Activated CD8-positive, alpha-beta memory T cell treated with anti-CD3 and anti-CD28 coated beads, Interleukin-2, amount 50 U/mL, for 24 hours (primary cell): ENCODE measurements around the gene TIAM1.

Experiments
- DNase-seq: peaks from one replicate; pipeline ENCODE4 v3.0.0-alpha.2; 2020; ENCODE audit errors: extremely low read depth

TIAM1 gene

DNA sequence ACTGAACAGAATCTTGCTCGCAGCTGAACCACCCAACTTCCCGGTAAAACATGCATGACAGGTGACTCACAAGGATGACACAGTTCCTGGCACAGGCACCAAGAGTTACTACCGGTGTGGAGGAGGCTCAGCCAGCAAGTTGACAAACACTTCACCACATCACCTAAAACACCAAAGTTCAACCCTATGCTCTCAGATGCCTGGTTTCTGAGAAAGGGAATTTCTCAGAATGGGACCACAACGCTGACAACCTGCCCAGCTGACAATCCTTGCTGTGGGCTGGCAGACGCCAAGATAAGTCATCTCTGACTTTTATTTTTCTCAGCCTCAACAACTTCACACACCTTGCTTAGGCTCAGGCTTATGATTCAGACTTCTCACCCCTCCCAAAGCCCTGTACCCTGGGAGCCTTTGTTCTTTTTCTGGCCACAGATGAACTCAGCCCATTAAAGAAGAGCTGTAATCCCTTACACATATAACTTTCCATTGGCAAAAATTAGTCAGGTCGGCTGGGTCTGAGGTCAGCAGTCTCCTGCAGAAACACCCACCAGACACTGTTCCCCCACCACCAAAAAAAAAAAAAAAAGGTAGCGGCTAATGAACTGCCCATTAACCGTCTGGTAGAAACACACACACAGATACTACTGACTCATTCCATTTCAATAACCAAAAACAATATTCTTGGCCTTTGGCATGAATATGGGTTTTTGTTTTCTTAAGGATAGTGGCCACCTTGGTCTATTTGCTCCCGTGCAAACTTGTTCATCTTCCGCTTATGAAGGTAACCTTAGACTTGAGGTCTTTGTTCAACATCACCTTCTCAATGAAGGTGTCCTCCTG lies 10.8 kb upstream of the TIAM1 start:
- peak; percentile 51 for DNase-seq

DNA sequence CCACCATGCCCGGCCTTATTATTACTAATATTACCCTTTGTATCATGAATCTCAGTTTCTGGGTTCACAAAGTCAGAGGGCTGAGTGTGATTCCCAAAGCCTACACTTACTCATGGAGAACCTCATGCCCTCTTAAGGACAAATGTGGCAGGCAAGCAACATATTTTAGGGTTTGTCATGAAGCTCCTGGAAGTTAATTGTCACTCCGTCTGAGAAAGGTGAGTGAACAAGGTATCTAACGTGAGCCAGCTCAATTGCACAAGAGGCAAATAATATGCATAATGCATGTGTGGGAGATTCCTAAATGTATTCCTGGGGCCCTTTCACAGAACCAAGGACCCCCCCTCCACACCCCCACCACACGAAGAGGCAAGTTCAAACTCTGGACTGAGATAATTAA lies 10.1 kb upstream of the TIAM1 start:
- DNase-seq: no peak

DNA sequence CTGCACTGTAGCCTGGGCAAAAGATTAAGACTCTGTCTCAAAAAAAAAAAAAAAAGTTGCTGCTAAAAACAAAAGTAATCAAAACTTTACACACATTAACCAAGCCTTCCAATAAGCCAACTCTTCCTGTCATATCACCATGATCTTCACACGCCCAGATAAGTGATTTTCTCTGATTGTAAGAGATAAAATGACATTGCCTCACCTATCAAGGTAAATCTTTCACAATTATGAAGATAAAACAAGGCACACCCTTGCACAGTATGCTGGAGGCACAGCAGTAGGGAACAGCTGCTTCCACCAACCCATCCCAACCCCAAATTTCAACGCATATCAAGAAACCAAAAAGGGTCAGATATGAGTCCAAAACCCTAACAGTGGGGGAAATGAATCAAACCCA lies 8.8 kb upstream of the TIAM1 start:
- DNase-seq: no peak

DNA sequence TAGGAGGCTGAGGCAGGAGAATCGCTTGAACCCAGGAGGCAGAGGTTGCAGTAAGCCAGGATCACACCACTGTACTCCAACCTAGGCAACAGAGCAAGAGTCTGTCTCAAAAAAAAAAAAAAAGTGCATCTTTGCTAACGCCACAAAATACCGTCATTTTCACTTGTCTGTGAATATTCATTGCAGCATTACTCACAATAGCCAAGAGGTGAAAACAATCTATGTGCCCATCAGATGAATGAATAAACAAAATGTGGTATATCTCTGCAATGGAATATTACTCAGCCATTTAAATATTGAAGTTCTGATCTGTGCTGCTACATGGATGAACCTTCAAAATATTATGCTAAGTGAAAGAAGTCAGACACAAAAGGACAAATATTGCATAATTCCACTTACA lies 7.9 kb upstream of the TIAM1 start:
- DNase-seq: no peak

GRCh38 chr21:31351438-31351837 lies 7.4 kb upstream of the TIAM1 start:
- no peak for DNase-seq

DNA sequence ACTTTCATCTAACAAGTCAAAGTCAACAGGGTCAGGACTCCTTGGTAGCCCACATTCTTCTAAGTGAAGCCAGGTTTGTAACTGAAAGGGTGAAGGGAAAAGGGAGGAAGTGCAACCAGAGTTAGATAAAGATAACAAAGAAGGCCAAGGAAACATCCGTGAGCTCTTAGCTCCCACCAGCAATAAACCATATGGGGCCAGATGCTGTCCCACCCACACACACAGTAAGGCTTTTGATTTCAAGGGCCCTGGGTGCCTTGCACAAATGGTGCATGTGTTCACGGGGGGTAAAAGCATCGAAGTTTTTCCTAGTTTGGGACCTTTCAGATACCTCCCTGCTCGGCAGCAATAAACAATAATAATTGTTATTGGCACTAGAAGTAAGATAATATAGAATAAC lies 5.1 kb upstream of the TIAM1 start:
- no peak for DNase-seq

DNA sequence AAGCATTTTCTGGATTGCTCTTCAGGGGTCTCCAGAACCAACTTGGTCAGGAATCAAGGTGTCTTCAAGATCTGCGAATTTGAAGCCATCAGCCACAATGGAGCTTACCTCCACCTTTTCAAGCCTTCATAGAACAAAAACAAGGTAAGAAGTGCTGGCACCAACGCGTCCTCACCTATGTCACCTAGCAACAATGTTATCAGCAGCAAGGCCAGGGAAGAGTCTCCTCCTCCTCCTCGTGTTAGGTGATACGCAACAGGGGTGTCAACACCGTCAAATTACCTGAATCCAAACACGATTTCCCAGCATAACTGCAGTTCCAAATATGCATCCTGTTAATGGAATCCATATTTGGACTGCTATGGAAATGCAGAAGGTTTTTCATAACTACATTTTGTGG lies 4.1 kb upstream of the TIAM1 start:
- DNase-seq: no peak

DNA sequence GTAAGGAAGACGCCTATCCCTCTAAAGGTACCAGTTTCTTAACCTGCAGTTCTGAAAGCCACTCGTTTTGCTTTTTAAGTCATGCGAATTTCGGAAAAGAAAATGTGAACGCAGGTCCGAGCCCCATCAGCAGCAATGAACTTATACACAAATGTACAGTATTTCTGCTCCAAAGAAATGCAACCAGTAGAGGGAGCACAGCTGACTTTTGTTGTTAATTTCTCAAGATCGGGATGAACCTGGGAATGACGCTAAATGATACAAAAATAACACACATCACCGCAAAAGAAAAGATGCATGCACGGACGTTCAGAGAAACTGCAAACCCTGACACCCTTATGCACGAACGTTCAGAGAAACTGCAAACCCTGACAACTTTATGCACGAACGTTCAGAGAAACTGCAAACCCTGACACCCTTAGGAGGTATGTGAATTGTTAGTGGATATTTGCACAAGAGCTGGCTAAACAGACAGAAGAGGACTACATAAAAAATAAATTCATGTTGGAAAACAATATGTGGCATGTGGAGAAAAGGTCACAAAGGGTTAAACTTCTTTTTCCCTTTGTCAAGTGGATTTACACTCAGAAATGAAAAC lies 3.5 kb upstream of the TIAM1 start:
- no peak for DNase-seq

GRCh38 chr21:31346256-31346821 lies 2.3 kb upstream of the TIAM1 start:
- no peak for DNase-seq

- DNase-seq: no peak
These were observed 1.1 kb upstream of the TIAM1 start for GRCh38 chr21:31345136-31345535.

- no peak for DNase-seq
These were observed 991 bp downstream of the TIAM1 start for GRCh38 chr21:31343030-31343510.

GRCh38 chr21:31342348-31342747 lies 1.7 kb downstream of the TIAM1 start:
- no peak for DNase-seq

- no peak for DNase-seq
These were observed 3.0 kb downstream of the TIAM1 start for GRCh38 chr21:31340942-31341487.

- no peak for DNase-seq
These were observed 3.5 kb downstream of the TIAM1 start for GRCh38 chr21:31340514-31340913.

DNA sequence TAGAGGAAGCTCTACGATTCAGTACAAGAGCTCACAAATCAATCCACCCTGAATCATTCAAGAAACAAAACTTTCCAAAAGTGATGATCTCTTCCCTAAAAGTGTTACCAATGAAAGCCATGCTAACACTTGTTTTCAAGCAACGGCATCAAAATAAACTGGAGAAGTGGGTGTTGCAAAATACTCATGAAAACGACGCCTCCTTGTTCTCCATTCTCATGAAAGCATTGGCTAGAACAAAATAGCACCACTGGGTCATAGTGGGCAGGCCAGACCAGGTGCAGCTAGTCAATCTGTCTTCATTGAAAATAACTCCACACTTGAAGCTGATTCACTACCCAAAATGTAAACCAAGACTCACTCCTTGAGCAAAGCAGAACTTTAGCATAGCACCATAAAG lies 4.3 kb downstream of the TIAM1 start:
- no peak for DNase-seq

- no peak for DNase-seq
These were observed 5.1 kb downstream of the TIAM1 start for GRCh38 chr21:31338908-31339368.

- DNase-seq: no peak
These were observed 5.8 kb downstream of the TIAM1 start for GRCh38 chr21:31337996-31338907.

DNA sequence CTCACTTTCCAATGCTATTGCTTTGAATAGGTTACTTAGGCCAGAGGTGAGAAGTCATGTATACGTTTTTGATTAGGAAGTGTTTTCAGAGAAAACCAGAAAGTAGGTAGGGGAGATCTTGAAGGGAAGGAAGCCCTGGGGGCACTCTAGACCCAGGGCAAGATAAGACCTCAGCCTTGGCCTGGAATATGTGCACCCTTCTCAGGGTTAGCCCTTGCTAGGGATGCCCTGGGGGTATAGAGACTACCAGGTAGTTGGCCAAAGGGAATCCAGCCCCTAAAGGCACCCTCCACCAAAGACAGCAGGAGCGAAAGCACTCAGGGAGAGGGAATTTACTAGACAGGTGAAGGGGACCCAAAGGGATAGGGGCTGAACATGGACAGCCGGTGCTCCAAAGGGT lies 7.0 kb downstream of the TIAM1 start:
- no peak for DNase-seq

DNA sequence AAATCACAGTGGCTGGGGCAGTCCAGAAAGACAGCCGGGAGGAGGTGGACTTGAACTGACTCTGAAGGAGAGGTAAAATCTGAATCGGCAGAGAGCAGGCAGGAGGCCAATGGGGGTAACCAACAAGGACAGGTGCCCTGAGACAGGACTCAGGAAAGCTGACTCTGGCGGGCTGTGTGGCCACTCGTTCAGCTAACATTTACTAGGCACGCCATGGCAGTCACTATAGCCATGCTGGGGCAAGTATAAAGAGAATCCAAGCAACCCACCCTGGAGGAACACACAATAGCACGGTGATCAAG lies 7.4 kb downstream of the TIAM1 start:
- no peak for DNase-seq

DNA sequence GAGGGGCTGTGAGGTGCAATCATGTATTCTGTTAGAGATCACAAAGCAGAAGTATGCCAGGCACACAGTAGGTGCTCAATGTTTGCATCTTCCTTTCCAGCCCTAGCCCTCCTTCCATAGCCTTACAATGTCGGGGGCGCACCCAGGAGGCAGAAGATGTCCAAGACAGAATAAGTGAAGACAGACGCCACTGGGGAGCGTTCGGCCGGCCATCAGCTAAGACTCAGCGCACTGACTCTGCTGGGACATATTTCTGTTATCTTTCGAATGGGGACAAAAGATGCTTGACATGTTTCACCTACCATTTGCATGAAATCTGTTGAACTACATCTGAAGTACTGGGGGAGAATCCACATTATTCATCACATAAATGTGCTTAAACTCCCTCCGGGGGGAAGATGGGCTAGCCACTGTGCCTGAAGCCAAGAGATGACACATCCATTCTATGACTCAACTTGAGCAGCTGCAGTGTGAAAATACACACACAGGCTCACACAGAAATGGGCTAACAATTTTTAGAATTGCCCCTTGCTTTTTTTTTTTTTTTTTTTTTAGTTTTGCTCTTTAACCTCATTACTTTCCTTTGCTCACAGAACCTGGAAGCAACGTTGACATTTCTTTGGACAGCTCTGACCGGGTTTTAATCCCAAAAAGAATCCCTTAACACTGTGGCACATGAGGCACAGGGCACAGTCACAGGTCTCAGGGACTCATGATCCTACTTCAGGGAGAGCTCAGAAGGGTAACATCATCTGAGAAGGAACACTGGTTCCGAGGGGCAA lies 7.9 kb downstream of the TIAM1 start:
- DNase-seq: no peak

GRCh38 chr21:31334648-31335121 lies 9.4 kb downstream of the TIAM1 start:
- no peak for DNase-seq
